ENCODE results near the gene NUDT7.

NUDT7 gene

DNA sequence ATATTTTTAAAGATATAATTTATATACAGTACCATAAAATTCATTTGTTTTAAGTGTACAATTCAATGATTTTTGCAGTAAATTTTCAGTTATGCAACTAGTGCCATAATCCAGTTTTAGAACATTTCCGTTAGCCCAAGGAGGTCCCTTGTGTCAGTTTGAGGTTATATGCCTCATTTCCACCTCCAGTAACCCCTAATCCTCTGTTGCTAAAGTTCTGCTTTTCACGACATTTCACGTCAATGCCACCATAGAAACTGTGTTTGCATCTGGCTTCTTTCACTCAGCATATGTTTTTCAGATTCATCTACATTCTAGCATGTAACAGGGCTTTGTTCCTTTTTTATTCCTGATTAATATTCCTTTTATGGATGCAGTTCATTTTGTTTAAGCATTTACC lies 42.4 kb upstream of the NUDT7 start:
- Histone ChIP-seq H3K4me2 (ENCODE audit: low read length) (no peak overlapping the region), H3K4me1 (ENCODE audit: control insufficient read depth, low read depth, low read length) (no peaks in the 10 kb centered on the region), H3K23ac (ENCODE audit: low read length) (no peak overlapping the region), H3K4me3 (ENCODE audit: low read length) (no peak overlapping the region), H2BK120ac (ENCODE audit: low read depth, low read length) (no peak overlapping the region), H3K9ac (ENCODE audit: low read length) (no peak overlapping the region), H3K56ac (ENCODE audit: low read length) (no peak overlapping the region), H3K79me1 (ENCODE audit: low read length) (no peaks in the 10 kb centered on the region), H4K8ac (ENCODE audit: low read depth, low read length) (no peak overlapping the region), H3K27ac (ENCODE audit: low read depth, low read length) (no peak overlapping the region), H2AK5ac (ENCODE audit: low read length) (no peak overlapping the region), H3K27me3 (ENCODE audit: insufficient read depth, low read length, poor library complexity) (no peaks in the 10 kb centered on the region), H3K79me2 (ENCODE audit: control insufficient read depth, insufficient read depth, low read length) (no peaks in the 10 kb centered on the region), H2BK15ac (replicated peaks; ENCODE audit: low read depth) (no peak overlapping the region), H3K18ac (ENCODE audit: low read length) (no peak overlapping the region), H2BK5ac (ENCODE audit: low read length) (no peak overlapping the region), H3K4ac (ENCODE audit: low read depth, low read length) (no peak overlapping the region), H4K5ac (ENCODE audit: low read length) (no peak overlapping the region), H3K36me3 (ENCODE audit: control insufficient read depth, insufficient read depth, low read length) (no peaks in the 10 kb centered on the region)
- DNase-seq = no peak
- WGBS (ENCODE audit: extremely low coverage, insufficient coverage, low lambda C conversion rate) = no CpG with 5 or more reads among the region's 3 CpGs

DNA sequence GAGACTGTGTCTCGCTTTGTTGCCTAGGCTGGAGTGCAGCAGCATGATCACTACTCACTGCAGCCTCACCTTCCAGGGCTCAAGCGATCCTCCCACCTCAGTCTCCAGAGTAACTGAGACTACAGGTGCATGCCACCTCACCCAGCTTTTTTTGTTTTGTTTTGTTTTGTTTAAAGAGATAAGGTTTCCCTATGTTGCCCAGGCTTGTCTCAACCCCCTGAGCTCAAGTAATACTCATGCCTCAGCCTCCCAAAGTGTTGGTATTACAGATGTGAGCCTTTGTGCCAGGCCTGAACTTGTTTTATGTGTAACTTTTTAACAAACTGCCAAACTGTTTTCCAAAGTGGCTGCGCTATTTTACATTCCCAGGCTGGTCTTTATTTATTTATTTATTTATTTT lies 41.8 kb upstream of the NUDT7 start:
- Histone ChIP-seq H3K4ac (ENCODE audit: low read depth, low read length) (no peak overlapping the region), H3K79me1 (ENCODE audit: low read length) (no peaks in the 10 kb centered on the region), H2AK5ac (ENCODE audit: low read length) (no peak overlapping the region), H4K8ac (ENCODE audit: low read depth, low read length) (no peak overlapping the region), H3K79me2 (ENCODE audit: control insufficient read depth, insufficient read depth, low read length) (no peaks in the 10 kb centered on the region), H3K27ac (ENCODE audit: low read depth, low read length) (no peak overlapping the region), H3K9ac (ENCODE audit: low read length) (no peak overlapping the region), H3K27me3 (ENCODE audit: insufficient read depth, low read length, poor library complexity) (no peaks in the 10 kb centered on the region), H2BK5ac (ENCODE audit: low read length) (no peak overlapping the region), H3K56ac (ENCODE audit: low read length) (no peak overlapping the region), H3K4me2 (ENCODE audit: low read length) (no peak overlapping the region), H4K5ac (ENCODE audit: low read length) (no peak overlapping the region), H2BK15ac (replicated peaks; ENCODE audit: low read depth) (no peak overlapping the region), H2BK120ac (ENCODE audit: low read depth, low read length) (no peak overlapping the region), H3K18ac (ENCODE audit: low read length) (no peak overlapping the region), H3K4me1 (ENCODE audit: control insufficient read depth, low read depth, low read length) (no peaks in the 10 kb centered on the region), H3K36me3 (ENCODE audit: control insufficient read depth, insufficient read depth, low read length) (no peaks in the 10 kb centered on the region), H3K4me3 (ENCODE audit: low read length) (no peak overlapping the region), H3K23ac (ENCODE audit: low read length) (no peak overlapping the region)
- no peak for DNase-seq
- WGBS (ENCODE audit: extremely low coverage, insufficient coverage, low lambda C conversion rate) = no CpG with 5 or more reads among the region's 3 CpGs

DNA sequence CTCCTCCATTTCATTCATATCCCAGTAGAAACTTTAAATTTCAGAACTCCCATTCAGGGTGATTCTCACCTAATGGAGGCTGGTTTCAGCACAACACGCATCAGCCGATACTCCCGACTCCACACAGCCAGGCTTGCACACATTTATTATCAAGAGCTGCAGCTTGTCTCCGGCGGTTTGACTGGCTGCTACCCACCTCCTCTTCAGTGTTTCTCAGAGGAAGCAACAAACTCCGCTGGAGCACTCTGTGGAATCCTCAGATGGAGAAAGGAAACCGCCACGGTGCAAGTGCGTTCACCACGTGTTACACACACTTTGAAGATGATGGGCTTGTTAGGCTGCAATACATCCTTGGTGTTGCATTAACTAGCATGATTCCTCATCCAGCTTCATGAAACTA lies 39.7 kb upstream of the NUDT7 start:
- Histone ChIP-seq H3K4ac (ENCODE audit: low read depth, low read length) (no peak overlapping the region), H3K9ac (ENCODE audit: low read length) (no peak overlapping the region), H3K36me3 (ENCODE audit: control insufficient read depth, insufficient read depth, low read length) (no peaks in the 10 kb centered on the region), H2BK15ac (replicated peaks; ENCODE audit: low read depth) (no peak overlapping the region), H3K79me2 (ENCODE audit: control insufficient read depth, insufficient read depth, low read length) (no peaks in the 10 kb centered on the region), H3K27me3 (ENCODE audit: insufficient read depth, low read length, poor library complexity) (no peaks in the 10 kb centered on the region), H3K23ac (ENCODE audit: low read length) (no peak overlapping the region), H4K8ac (ENCODE audit: low read depth, low read length) (no peak overlapping the region), H3K56ac (ENCODE audit: low read length) (no peak overlapping the region), H2BK120ac (ENCODE audit: low read depth, low read length) (no peak overlapping the region), H3K4me3 (ENCODE audit: low read length) (no peak overlapping the region), H3K79me1 (ENCODE audit: low read length) (no peaks in the 10 kb centered on the region), H2BK5ac (ENCODE audit: low read length) (no peak overlapping the region), H3K18ac (ENCODE audit: low read length) (no peak overlapping the region), H2AK5ac (ENCODE audit: low read length) (no peak overlapping the region), H3K27ac (ENCODE audit: low read depth, low read length) (no peak overlapping the region), H3K4me1 (ENCODE audit: control insufficient read depth, low read depth, low read length) (no peaks in the 10 kb centered on the region), H4K5ac (ENCODE audit: low read length) (no peak overlapping the region), H3K4me2 (ENCODE audit: low read length) (no peak overlapping the region)
- WGBS (ENCODE audit: extremely low coverage, insufficient coverage, low lambda C conversion rate) = no CpG with 5 or more reads among the region's 10 CpGs
- DNase-seq = no peak

DNA sequence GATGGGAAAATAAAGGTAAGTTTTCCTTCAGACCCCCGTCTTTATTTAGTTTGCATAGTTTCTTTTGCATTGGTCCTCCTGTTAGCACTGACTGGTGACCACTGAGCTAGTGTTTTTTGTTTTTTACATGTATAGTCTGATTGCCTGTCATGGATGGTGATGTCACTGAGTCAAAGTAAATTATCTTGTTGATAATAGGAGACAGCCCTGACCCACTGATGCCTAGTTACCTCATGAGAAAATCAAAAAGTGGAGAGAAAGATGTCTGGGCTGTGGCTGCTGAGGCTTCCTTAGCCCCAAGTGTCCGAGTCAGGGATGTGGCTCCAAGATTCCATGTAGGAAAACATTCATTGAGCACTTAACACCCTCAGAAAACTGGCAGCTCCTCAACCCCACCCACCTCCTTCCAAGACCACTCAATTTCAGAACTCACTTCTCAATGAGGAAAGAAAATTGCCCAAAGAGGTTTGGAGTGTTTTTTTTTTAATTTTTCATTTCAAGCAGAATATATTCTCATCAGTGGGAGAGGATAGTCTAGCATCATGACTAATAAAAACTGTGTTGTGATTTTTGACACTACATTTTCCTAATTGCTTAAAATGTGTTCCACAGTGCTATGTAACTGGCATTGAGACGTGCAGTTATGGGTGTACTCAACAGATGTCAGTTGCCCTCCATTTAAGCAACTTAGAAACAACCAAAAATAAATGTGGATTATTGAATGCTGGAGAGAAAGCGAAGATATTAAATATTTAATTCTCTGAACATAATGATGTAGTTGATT lies 38.7 kb upstream of the NUDT7 start:
- Histone ChIP-seq H3K36me3 (ENCODE audit: control insufficient read depth, insufficient read depth, low read length) (no peaks in the 10 kb centered on the region), H4K5ac (ENCODE audit: low read length) (no peak overlapping the region), H3K4ac (ENCODE audit: low read depth, low read length) (no peak overlapping the region), H3K27me3 (ENCODE audit: insufficient read depth, low read length, poor library complexity) (no peaks in the 10 kb centered on the region), H3K9ac (ENCODE audit: low read length) (no peak overlapping the region), H3K56ac (ENCODE audit: low read length) (no peak overlapping the region), H2BK120ac (ENCODE audit: low read depth, low read length) (no peak overlapping the region), H3K4me3 (ENCODE audit: low read length) (no peak overlapping the region), H3K27ac (ENCODE audit: low read depth, low read length) (no peak overlapping the region), H3K4me1 (ENCODE audit: control insufficient read depth, low read depth, low read length) (no peaks in the 10 kb centered on the region), H2BK15ac (replicated peaks; ENCODE audit: low read depth) (no peak overlapping the region), H2AK5ac (ENCODE audit: low read length) (no peak overlapping the region), H3K79me1 (ENCODE audit: low read length) (no peaks in the 10 kb centered on the region), H4K8ac (ENCODE audit: low read depth, low read length) (no peak overlapping the region), H3K79me2 (ENCODE audit: control insufficient read depth, insufficient read depth, low read length) (no peaks in the 10 kb centered on the region), H2BK5ac (ENCODE audit: low read length) (no peak overlapping the region), H3K4me2 (ENCODE audit: low read length) (no peak overlapping the region), H3K18ac (ENCODE audit: low read length) (no peak overlapping the region), H3K23ac (ENCODE audit: low read length) (no peak overlapping the region)
- no peak for DNase-seq
- no CpG with 5 or more reads among the region's 4 CpGs for WGBS (ENCODE audit: extremely low coverage, insufficient coverage, low lambda C conversion rate)

DNA sequence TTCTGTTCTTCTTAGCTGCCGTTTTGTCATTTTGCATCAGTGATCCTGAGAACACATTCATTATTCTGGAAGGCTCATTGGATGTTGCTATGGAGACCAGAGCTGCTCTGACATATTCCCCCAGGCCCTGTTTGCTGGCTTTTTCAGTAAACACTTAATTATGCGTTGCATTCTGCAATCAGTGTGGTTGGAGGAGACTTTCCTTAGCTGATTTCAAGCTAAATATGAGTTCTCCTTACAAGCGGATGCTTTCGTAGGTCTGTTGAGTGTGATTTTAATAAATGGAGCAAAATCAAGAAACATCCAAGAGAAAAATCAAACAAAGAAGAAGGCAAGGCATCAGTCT lies 38.2 kb upstream of the NUDT7 start:
- Histone ChIP-seq H3K4me2 (ENCODE audit: low read length) (no peak overlapping the region), H3K4me1 (ENCODE audit: control insufficient read depth, low read depth, low read length) (no peaks in the 10 kb centered on the region), H3K23ac (ENCODE audit: low read length) (no peak overlapping the region), H3K9ac (ENCODE audit: low read length) (no peak overlapping the region), H3K4me3 (ENCODE audit: low read length) (no peak overlapping the region), H2BK120ac (ENCODE audit: low read depth, low read length) (no peak overlapping the region), H3K27me3 (ENCODE audit: insufficient read depth, low read length, poor library complexity) (no peaks in the 10 kb centered on the region), H3K79me2 (ENCODE audit: control insufficient read depth, insufficient read depth, low read length) (no peaks in the 10 kb centered on the region), H3K27ac (ENCODE audit: low read depth, low read length) (no peak overlapping the region), H2BK15ac (replicated peaks; ENCODE audit: low read depth) (no peak overlapping the region), H4K8ac (ENCODE audit: low read depth, low read length) (no peak overlapping the region), H3K36me3 (ENCODE audit: control insufficient read depth, insufficient read depth, low read length) (no peaks in the 10 kb centered on the region), H3K4ac (ENCODE audit: low read depth, low read length) (no peak overlapping the region), H4K5ac (ENCODE audit: low read length) (no peak overlapping the region), H3K18ac (ENCODE audit: low read length) (no peak overlapping the region), H2BK5ac (ENCODE audit: low read length) (no peak overlapping the region), H2AK5ac (ENCODE audit: low read length) (no peak overlapping the region), H3K56ac (ENCODE audit: low read length) (no peak overlapping the region), H3K79me1 (ENCODE audit: low read length) (no peaks in the 10 kb centered on the region)
- WGBS (ENCODE audit: extremely low coverage, insufficient coverage, low lambda C conversion rate) = no CpG with 5 or more reads among the region's 4 CpGs
- DNase-seq = no peak

DNA sequence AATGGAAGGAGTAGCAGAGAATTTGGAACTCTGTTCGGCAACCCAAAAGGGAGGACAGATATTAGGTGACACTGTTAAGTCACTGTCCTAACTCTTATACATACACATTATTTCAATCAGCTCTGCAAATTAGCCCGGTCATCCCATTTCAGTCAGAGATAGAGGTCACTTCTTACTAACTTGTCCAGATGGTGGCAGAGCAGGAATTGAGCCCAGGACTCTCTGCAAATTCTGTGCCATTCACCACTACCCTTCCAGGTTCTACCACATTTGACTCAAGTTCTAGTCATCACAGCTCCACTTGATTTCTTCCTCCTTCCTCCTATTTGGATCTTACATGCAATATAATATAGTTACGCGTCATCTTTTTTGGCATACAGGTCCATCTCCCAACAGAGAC lies 35.9 kb upstream of the NUDT7 start:
- no peaks in the 10 kb centered on the region for H3K27me3 ChIP-seq (ENCODE audit: insufficient read depth, low read length, poor library complexity)
- no peak overlapping the region for H2BK120ac ChIP-seq (ENCODE audit: low read depth, low read length)
- no peak overlapping the region for H3K4ac ChIP-seq (ENCODE audit: low read depth, low read length)
- H3K9ac ChIP-seq (ENCODE audit: low read length) = no peak overlapping the region
- no peak overlapping the region for H2BK5ac ChIP-seq (ENCODE audit: low read length)
- no peak overlapping the region for H3K23ac ChIP-seq (ENCODE audit: low read length)
- no peak overlapping the region for H2AK5ac ChIP-seq (ENCODE audit: low read length)
- no peak overlapping the region for H3K27ac ChIP-seq (ENCODE audit: low read depth, low read length)
- no peak overlapping the region for H3K18ac ChIP-seq (ENCODE audit: low read length)
- no peak for DNase-seq
- H4K8ac ChIP-seq (ENCODE audit: low read depth, low read length) = no peak overlapping the region
- no peaks in the 10 kb centered on the region for H3K79me2 ChIP-seq (ENCODE audit: control insufficient read depth, insufficient read depth, low read length)
- H3K79me1 ChIP-seq (ENCODE audit: low read length) = no peaks in the 10 kb centered on the region
- H2BK15ac ChIP-seq (replicated peaks; ENCODE audit: low read depth) = no peak overlapping the region
- H3K4me3 ChIP-seq (ENCODE audit: low read length) = no peak overlapping the region
- H3K36me3 ChIP-seq (ENCODE audit: control insufficient read depth, insufficient read depth, low read length) = no peaks in the 10 kb centered on the region
- no CpG with 5 or more reads among the region's 4 CpGs for WGBS (ENCODE audit: extremely low coverage, insufficient coverage, low lambda C conversion rate)
- H3K4me2 ChIP-seq (ENCODE audit: low read length) = no peak overlapping the region
- H3K56ac ChIP-seq (ENCODE audit: low read length) = no peak overlapping the region
- no peak overlapping the region for H4K5ac ChIP-seq (ENCODE audit: low read length)
- H3K4me1 ChIP-seq (ENCODE audit: control insufficient read depth, low read depth, low read length) = no peaks in the 10 kb centered on the region

Measured in mesendoderm (in vitro differentiated cells).